Activated naive CD4-positive, alpha-beta T cell treated with anti-CD3 and anti-CD28 coated beads for 36 hours (primary cell): ENCODE measurements around the gene PDXP. TPM values are rescaled to one million over a fixed set of nuclear protein-coding genes. Genes with fewer than 3 reads are reported as not detected.
"Not testable (repeated sequence)": the region's sequence is repeated elsewhere in the genome, so short reads cannot be mapped to it uniquely, and the experiment has no call there.

Experiments used
- CTCF ChIA-PET: fragments of 350-600 bp; sonication (Branson Sonifier 250); formaldehyde crosslinking; loops from one replicate; lab custom pipeline; 2021; ENCODE audit warnings: antibody characterized with exemption; lab: Charles Lee
- DNase-seq: peaks from one replicate; pipeline ENCODE4 v3.0.0-alpha.2; 2020
- H3K27ac Mint-ChIP-seq: one replicate; pipeline ENCODE4 v1.8.0; 2021; ENCODE audit warnings: mild to moderate bottlenecking, mixed read lengths
- H3K27me3 Mint-ChIP-seq: one replicate; pipeline ENCODE4 v1.8.0; 2021; ENCODE audit warnings: low read depth, mixed read lengths
- H3K36me3 Mint-ChIP-seq: one replicate; pipeline ENCODE4 v1.8.0; 2021; ENCODE audit warnings: low read depth, mixed read lengths
- H3K4me1 Mint-ChIP-seq: one replicate; pipeline ENCODE4 v1.8.0; 2021; ENCODE audit warnings: low read depth, mixed read lengths
- H3K4me3 Mint-ChIP-seq: one replicate; pipeline ENCODE4 v1.8.0; 2021; ENCODE audit warnings: mild to moderate bottlenecking, moderate library complexity, mixed read lengths
- H3K9me3 Mint-ChIP-seq: one replicate; pipeline ENCODE4 v1.8.0; 2021; ENCODE audit warnings: mixed read lengths
- intact Hi-C: fragments of 100-400 bp; cut with micrococcal nuclease; formaldehyde crosslinking; loops from one replicate; pipeline ENCODE4 v1.15.1; 2023
- total RNA-seq, 2 experiments: library from RNA; stranded (reverse); gene quantifications; one replicate each; pipeline ENCODE4 v1.2.3, GENCODE V29; 2021

The PDXP gene
- total RNA-seq, 2 experiments from 2014 or later = 17.4 to 19.2 TPM

GRCh38 chr22:37656583-37656982, 1.9 kb upstream of the PDXP start:
- Mint-ChIP-seq H3K27ac (peak overlapping the region; percentile 72), H3K4me1 (peaks cover 34% of the 10 kb centered on the region)
- CTCF ChIA-PET = interaction anchor here (0.6 to 11.2 kb wide), 3 partner anchors 13 to 114 kb away, joined by 3 to 101 read pairs (median 4); no protein-coding TSS in a partner anchor
- H3K4me3 Mint-ChIP-seq, intact Hi-C loops, DNase-seq, H3K9me3 Mint-ChIP-seq, H3K36me3 Mint-ChIP-seq, H3K27me3 Mint-ChIP-seq: not testable (repeated sequence)

- Mint-ChIP-seq H3K36me3 (peaks cover 9% of the 10 kb centered on the region), H3K27ac (peak overlapping the region; percentile 83), H3K4me3 (peak overlapping the region; percentile 92), H3K9me3 (no peaks in the 10 kb centered on the region), H3K27me3 (no peaks in the 10 kb centered on the region), H3K4me1 (peaks cover 39% of the 10 kb centered on the region)
- intact Hi-C loops = loop anchor here (1.0 kb wide), 4 partner anchors 14 to 187 kb away; partner anchors contain the start of genes ANKRD54 and GGA1
- DNase-seq = no peak
- CTCF ChIA-PET = interaction anchor here (0.7 to 11.2 kb wide), 10 partner anchors 13 to 38 kb away, joined by 3 to 101 read pairs (median 4); no protein-coding TSS in a partner anchor
Observed at GRCh38 chr22:37657590-37658132, 862 bp upstream of the PDXP start.

- H3K4me3 Mint-ChIP-seq = peak overlapping the region; percentile 84
- peaks cover 39% of the 10 kb centered on the region for H3K4me1 Mint-ChIP-seq
- H3K27me3 Mint-ChIP-seq = no peaks in the 10 kb centered on the region
- H3K9me3 Mint-ChIP-seq = no peaks in the 10 kb centered on the region
- CTCF ChIA-PET = interaction anchor here (0.6 to 11.2 kb wide), 12 partner anchors 12 to 63 kb away, joined by 3 to 101 read pairs (median 4); partner anchors contain the start of genes LGALS1 and SH3BP1
- intact Hi-C loops = no loop called here
- H3K36me3 Mint-ChIP-seq = peaks cover 1% of the 10 kb centered on the region
- H3K27ac Mint-ChIP-seq = peak overlapping the region; percentile 13
- DNase-seq = no peak
Observed at GRCh38 chr22:37659066-37659896, 758 bp downstream of the PDXP start.

GRCh38 chr22:37659897-37660708, 1.6 kb downstream of the PDXP start:
- DNase-seq = no peak
- intact Hi-C loops = no loop called here
- Mint-ChIP-seq H3K4me1 (peaks cover 39% of the 10 kb centered on the region), H3K4me3 (peak overlapping the region; percentile 84), H3K27ac (peak overlapping the region; percentile 13), H3K9me3 (no peaks in the 10 kb centered on the region), H3K27me3 (no peaks in the 10 kb centered on the region), H3K36me3 (peaks cover 1% of the 10 kb centered on the region)
- CTCF ChIA-PET = interaction anchor here (0.5 to 11.2 kb wide), 7 partner anchors 11 to 85 kb away, joined by 3 to 101 read pairs (median 3); partner anchors contain the start of gene SH3BP1

- Mint-ChIP-seq H3K4me3 (peak overlapping the region; percentile 84), H3K9me3 (no peaks in the 10 kb centered on the region), H3K4me1 (peaks cover 39% of the 10 kb centered on the region), H3K27ac (no peak overlapping the region), H3K27me3 (no peaks in the 10 kb centered on the region), H3K36me3 (peaks cover 4% of the 10 kb centered on the region)
- intact Hi-C loops = loop anchor here (1.0 kb wide), 1 partner anchor 21 kb away; no protein-coding TSS in a partner anchor
- no peak for DNase-seq
- CTCF ChIA-PET = interaction anchor here (0.5 to 11.2 kb wide), 4 partner anchors 18 to 86 kb away, joined by 3 to 101 read pairs (median 20); no protein-coding TSS in a partner anchor
Observed at GRCh38 chr22:37660709-37661045, 2.2 kb downstream of the PDXP start.

GRCh38 chr22:37661160-37661924, 2.8 kb downstream of the PDXP start:
- peaks cover 7% of the 10 kb centered on the region for H3K36me3 Mint-ChIP-seq
- intact Hi-C loops = loop anchor here (1.0 kb wide), 1 partner anchor 20 kb away; no protein-coding TSS in a partner anchor
- no peaks in the 10 kb centered on the region for H3K9me3 Mint-ChIP-seq
- H3K27me3 Mint-ChIP-seq = no peaks in the 10 kb centered on the region
- DNase-seq = no peak
- H3K4me1 Mint-ChIP-seq = peaks cover 38% of the 10 kb centered on the region
- H3K27ac Mint-ChIP-seq = no peak overlapping the region
- no peak overlapping the region for H3K4me3 Mint-ChIP-seq
- CTCF ChIA-PET = interaction anchor here (0.5 to 11.2 kb wide), 9 partner anchors 10 to 87 kb away, joined by 3 to 101 read pairs (median 6); partner anchors contain the start of gene LGALS1

- Mint-ChIP-seq H3K4me1 (peaks cover 37% of the 10 kb centered on the region), H3K27ac (no peak overlapping the region), H3K9me3 (no peaks in the 10 kb centered on the region), H3K4me3 (no peak overlapping the region), H3K36me3 (peaks cover 7% of the 10 kb centered on the region), H3K27me3 (no peaks in the 10 kb centered on the region)
- intact Hi-C loops = no loop called here
- CTCF ChIA-PET = interaction anchor here (0.6 to 11.2 kb wide), 9 partner anchors 9 to 56 kb away, joined by 3 to 101 read pairs (median 6); partner anchors contain the start of gene LGALS1
- DNase-seq = no peak
Observed at GRCh38 chr22:37662039-37662438, 3.5 kb downstream of the PDXP start.

GRCh38 chr22:37663521-37664140, 5.1 kb downstream of the PDXP start:
- Mint-ChIP-seq H3K27me3 (no peaks in the 10 kb centered on the region), H3K4me1 (peaks cover 29% of the 10 kb centered on the region), H3K36me3 (peaks cover 7% of the 10 kb centered on the region), H3K27ac (no peak overlapping the region), H3K4me3 (no peak overlapping the region), H3K9me3 (no peaks in the 10 kb centered on the region)
- intact Hi-C loops = no loop called here
- no peak for DNase-seq
- CTCF ChIA-PET = interaction anchor here (0.6 to 11.2 kb wide), 5 partner anchors 8 to 57 kb away, joined by 3 to 101 read pairs (median 6); no protein-coding TSS in a partner anchor

GRCh38 chr22:37664249-37665101, 6.0 kb downstream of the PDXP start:
- Mint-ChIP-seq H3K27me3 (no peaks in the 10 kb centered on the region), H3K36me3 (peaks cover 7% of the 10 kb centered on the region), H3K4me3 (no peak overlapping the region), H3K9me3 (no peaks in the 10 kb centered on the region), H3K27ac (no peak overlapping the region), H3K4me1 (peaks cover 27% of the 10 kb centered on the region)
- intact Hi-C loops = no loop called here
- CTCF ChIA-PET = interaction anchor here (0.6 to 11.2 kb wide), 2 partner anchors 21 to 40 kb away, joined by 3 to 101 read pairs; no protein-coding TSS in a partner anchor
- DNase-seq = no peak

- peaks cover 20% of the 10 kb centered on the region for H3K4me1 Mint-ChIP-seq
Observed at GRCh38 chr22:37665487-37665886, 7.0 kb downstream of the PDXP start.

More at GRCh38 chr22:37665487-37665886, 7.0 kb downstream of the PDXP start:
- H3K36me3 Mint-ChIP-seq = peaks cover 7% of the 10 kb centered on the region
- no peak for DNase-seq
- intact Hi-C loops = no loop called here
- H3K27me3 Mint-ChIP-seq = no peaks in the 10 kb centered on the region
- H3K4me3 Mint-ChIP-seq = no peak overlapping the region
- CTCF ChIA-PET = no interaction called here
- H3K27ac Mint-ChIP-seq = no peak overlapping the region
- no peaks in the 10 kb centered on the region for H3K9me3 Mint-ChIP-seq
